Activated CD4-positive, alpha-beta T cell treated with anti-CD3 and anti-CD28 coated beads, Interleukin-2, amount 10 ng/mL, durations not matched to agents 24 days and 14 days (primary cell): ENCODE data around the gene DOLK. TPM values are rescaled to one million over a fixed set of nuclear protein-coding genes. Genes with fewer than 3 reads are reported as not detected.
A peak's percentile ranks its signal among the peaks of the same experiment; 100 is the strongest.

Source experiments
- DNase-seq: peaks from one replicate; pipeline ENCODE4 v3.0.0; 2022
- H3K27ac Mint-ChIP-seq: one replicate; pipeline ENCODE4 v1.8.0; 2022; ENCODE audit warnings: mild to moderate bottlenecking, mixed read lengths
- H3K27me3 Mint-ChIP-seq: one replicate; pipeline ENCODE4 v1.8.0; 2022; ENCODE audit warnings: mixed read lengths
- H3K36me3 Mint-ChIP-seq: one replicate; pipeline ENCODE4 v1.8.0; 2022; ENCODE audit warnings: low read depth, mild to moderate bottlenecking, mixed read lengths
- H3K4me1 Mint-ChIP-seq: one replicate; pipeline ENCODE4 v1.8.0; 2021; ENCODE audit warnings: mixed read lengths
- H3K4me3 Mint-ChIP-seq: one replicate; pipeline ENCODE4 v1.8.0; 2022; ENCODE audit warnings: mild to moderate bottlenecking, moderate library complexity, mixed read lengths
- H3K9me3 Mint-ChIP-seq: one replicate; pipeline ENCODE4 v1.8.0; 2021; ENCODE audit warnings: mixed read lengths
- intact Hi-C: fragments of 100-400 bp; cut with micrococcal nuclease; formaldehyde crosslinking; loops from one replicate; pipeline ENCODE4 v1.15.1; 2023
- total RNA-seq: library from RNA; stranded (reverse); gene quantifications from 2 replicates; pipeline ENCODE4 v1.2.3, GENCODE V29; 2022

The DOLK gene
- total RNA-seq, 1 donor from 2014 or later = 15.2 TPM

- no peaks in the 10 kb centered on the region for H3K9me3 Mint-ChIP-seq
- H3K4me1 Mint-ChIP-seq = peaks cover 28% of the 10 kb centered on the region
- peaks cover 21% of the 10 kb centered on the region for H3K36me3 Mint-ChIP-seq
- H3K27me3 Mint-ChIP-seq = no peaks in the 10 kb centered on the region
- no peak overlapping the region for H3K27ac Mint-ChIP-seq
- intact Hi-C loops = no loop called here
- no peak overlapping the region for H3K4me3 Mint-ChIP-seq
- no peak for DNase-seq
These were observed 3.4 kb downstream of the DOLK start for GRCh38 chr9:128943832-128944620.

- no peaks in the 10 kb centered on the region for H3K27me3 Mint-ChIP-seq
- no peak overlapping the region for H3K27ac Mint-ChIP-seq
- H3K36me3 Mint-ChIP-seq = peaks cover 5% of the 10 kb centered on the region
- no peak overlapping the region for H3K4me3 Mint-ChIP-seq
- H3K9me3 Mint-ChIP-seq = no peaks in the 10 kb centered on the region
- peaks cover 7% of the 10 kb centered on the region for H3K4me1 Mint-ChIP-seq
- intact Hi-C loops = no loop called here
- no peak for DNase-seq
These were observed 6.3 kb downstream of the DOLK start for GRCh38 chr9:128940946-128941755.

- intact Hi-C loops = no loop called here
- Mint-ChIP-seq H3K4me1 (peaks cover 2% of the 10 kb centered on the region), H3K27me3 (no peaks in the 10 kb centered on the region), H3K9me3 (no peaks in the 10 kb centered on the region), H3K27ac (no peak overlapping the region), H3K4me3 (no peak overlapping the region), H3K36me3 (peaks cover 1% of the 10 kb centered on the region)
- DNase-seq = no peak
These were observed 7.0 kb downstream of the DOLK start for GRCh38 chr9:128940271-128940921.

- H3K27ac Mint-ChIP-seq = no peak overlapping the region
- no peak for DNase-seq
- H3K27me3 Mint-ChIP-seq = no peaks in the 10 kb centered on the region
- H3K4me3 Mint-ChIP-seq = no peak overlapping the region
- H3K36me3 Mint-ChIP-seq = no peaks in the 10 kb centered on the region
- H3K9me3 Mint-ChIP-seq = no peaks in the 10 kb centered on the region
- intact Hi-C loops = no loop called here
- H3K4me1 Mint-ChIP-seq = no peaks in the 10 kb centered on the region
These were observed 9.9 kb downstream of the DOLK start for GRCh38 chr9:128937310-128938165.

- Mint-ChIP-seq H3K36me3 (no peaks in the 10 kb centered on the region), H3K4me3 (no peak overlapping the region), H3K9me3 (no peaks in the 10 kb centered on the region), H3K4me1 (no peaks in the 10 kb centered on the region), H3K27me3 (no peaks in the 10 kb centered on the region), H3K27ac (no peak overlapping the region)
- intact Hi-C loops = no loop called here
- DNase-seq = no peak
These were observed 11.1 kb downstream of the DOLK start for GRCh38 chr9:128936171-128936865.

GRCh38 chr9:128933731-128934130 is 13.7 kb downstream of the DOLK start:
- Mint-ChIP-seq H3K27me3 (no peaks in the 10 kb centered on the region), H3K9me3 (no peaks in the 10 kb centered on the region), H3K4me3 (no peak overlapping the region), H3K27ac (no peak overlapping the region), H3K36me3 (no peaks in the 10 kb centered on the region), H3K4me1 (no peaks in the 10 kb centered on the region)
- DNase-seq = no peak
- intact Hi-C loops = no loop called here

- H3K4me1 Mint-ChIP-seq = peaks cover 11% of the 10 kb centered on the region
- H3K9me3 Mint-ChIP-seq = no peaks in the 10 kb centered on the region
- no peaks in the 10 kb centered on the region for H3K36me3 Mint-ChIP-seq
- no peaks in the 10 kb centered on the region for H3K27me3 Mint-ChIP-seq
- no peak overlapping the region for H3K27ac Mint-ChIP-seq
- H3K4me3 Mint-ChIP-seq = no peak overlapping the region
- DNase-seq = no peak
- intact Hi-C loops = no loop called here
These were observed 17.8 kb downstream of the DOLK start for GRCh38 chr9:128929560-128929959.

- intact Hi-C loops = loop anchor here (1.0 kb wide), 2 partner anchors 47 to 65 kb away; partner anchors contain the start of gene KYAT1
- H3K36me3 Mint-ChIP-seq = no peaks in the 10 kb centered on the region
- no peaks in the 10 kb centered on the region for H3K9me3 Mint-ChIP-seq
- no peaks in the 10 kb centered on the region for H3K27me3 Mint-ChIP-seq
- no peak overlapping the region for H3K4me3 Mint-ChIP-seq
- DNase-seq = no peak
- peaks cover 11% of the 10 kb centered on the region for H3K4me1 Mint-ChIP-seq
- H3K27ac Mint-ChIP-seq = no peak overlapping the region
These were observed 18.8 kb downstream of the DOLK start for GRCh38 chr9:128928624-128929023.

- H3K4me3 Mint-ChIP-seq = no peak overlapping the region
- H3K27ac Mint-ChIP-seq = no peak overlapping the region
- H3K9me3 Mint-ChIP-seq = no peaks in the 10 kb centered on the region
- H3K27me3 Mint-ChIP-seq = no peaks in the 10 kb centered on the region
- peak; percentile 86 for DNase-seq
- H3K36me3 Mint-ChIP-seq = no peaks in the 10 kb centered on the region
- H3K4me1 Mint-ChIP-seq = peaks cover 11% of the 10 kb centered on the region
- intact Hi-C loops = loop anchor here (1.0 kb wide), 2 partner anchors 47 to 65 kb away; partner anchors contain the start of gene KYAT1
These were observed 19.5 kb downstream of the DOLK start for GRCh38 chr9:128927731-128928411.

- Mint-ChIP-seq H3K9me3 (no peaks in the 10 kb centered on the region), H3K4me3 (no peak overlapping the region), H3K27ac (no peak overlapping the region), H3K36me3 (no peaks in the 10 kb centered on the region), H3K4me1 (peaks cover 11% of the 10 kb centered on the region), H3K27me3 (no peaks in the 10 kb centered on the region)
- intact Hi-C loops = no loop called here
- no peak for DNase-seq
These were observed 23.9 kb downstream of the DOLK start for GRCh38 chr9:128923493-128923883.

- Mint-ChIP-seq H3K27ac (no peak overlapping the region), H3K9me3 (no peaks in the 10 kb centered on the region), H3K4me1 (peaks cover 6% of the 10 kb centered on the region), H3K27me3 (no peaks in the 10 kb centered on the region), H3K4me3 (no peak overlapping the region), H3K36me3 (peaks cover 11% of the 10 kb centered on the region)
- intact Hi-C loops = no loop called here
- no peak for DNase-seq
These were observed 25.3 kb downstream of the DOLK start for GRCh38 chr9:128921881-128922763.
